ENCODE measurements around the gene MGP.

GRCh38 chr12:14921218-14921617, 35.6 kb upstream of the MGP start:
- TF ChIP-seq MAX (IDR thresholded peaks at IDR 0.05; ENCODE audit: low read depth) (no peak), RFX5 (IDR thresholded peaks at IDR 0.05; ENCODE audit: low read length) (no peak)

All from SK-N-SH (cell line).